IPS-20b (cell line): ENCODE measurements around the gene GLYR1.
"Not testable (repeated sequence)": the region's sequence is repeated elsewhere in the genome, so short reads cannot be mapped to it uniquely, and the experiment has no call there.

Experiments
- H3K27ac ChIP-seq: one replicate; pipeline ENCODE4 v1.5.1; 2013; ENCODE audit warnings: low read length
- H3K27me3 ChIP-seq: 2 replicates; pipeline ENCODE4 v1.6.1; 2013; ENCODE audit warnings: mild to moderate bottlenecking, low read length, inconsistent platforms; ENCODE audit not compliant: insufficient read depth
- H3K36me3 ChIP-seq: 2 replicates; pipeline ENCODE4 v1.6.1; 2013; ENCODE audit warnings: low read depth, mild to moderate bottlenecking, inconsistent platforms, low read length, moderate library complexity; ENCODE audit not compliant: insufficient read depth
- H3K4me1 ChIP-seq: 2 replicates; pipeline ENCODE4 v1.6.1; 2013; ENCODE audit warnings: mild to moderate bottlenecking, control low read depth, inconsistent platforms, low read length, moderate library complexity; ENCODE audit not compliant: insufficient read depth
- H3K4me3 ChIP-seq: 2 replicates; pipeline ENCODE4 v1.5.1; 2013; ENCODE audit warnings: mild to moderate bottlenecking, low read length, inconsistent platforms
- H3K9ac ChIP-seq: 2 replicates; pipeline ENCODE4 v1.6.1; 2013; ENCODE audit warnings: low read depth, mild to moderate bottlenecking, inconsistent platforms, low read length, moderate library complexity
- H3K9me3 ChIP-seq: 2 replicates; pipeline ENCODE4 v1.6.1; 2013; ENCODE audit warnings: mild to moderate bottlenecking, low read depth, low read length, inconsistent platforms; ENCODE audit not compliant: insufficient read depth

The GLYR1 gene

DNA sequence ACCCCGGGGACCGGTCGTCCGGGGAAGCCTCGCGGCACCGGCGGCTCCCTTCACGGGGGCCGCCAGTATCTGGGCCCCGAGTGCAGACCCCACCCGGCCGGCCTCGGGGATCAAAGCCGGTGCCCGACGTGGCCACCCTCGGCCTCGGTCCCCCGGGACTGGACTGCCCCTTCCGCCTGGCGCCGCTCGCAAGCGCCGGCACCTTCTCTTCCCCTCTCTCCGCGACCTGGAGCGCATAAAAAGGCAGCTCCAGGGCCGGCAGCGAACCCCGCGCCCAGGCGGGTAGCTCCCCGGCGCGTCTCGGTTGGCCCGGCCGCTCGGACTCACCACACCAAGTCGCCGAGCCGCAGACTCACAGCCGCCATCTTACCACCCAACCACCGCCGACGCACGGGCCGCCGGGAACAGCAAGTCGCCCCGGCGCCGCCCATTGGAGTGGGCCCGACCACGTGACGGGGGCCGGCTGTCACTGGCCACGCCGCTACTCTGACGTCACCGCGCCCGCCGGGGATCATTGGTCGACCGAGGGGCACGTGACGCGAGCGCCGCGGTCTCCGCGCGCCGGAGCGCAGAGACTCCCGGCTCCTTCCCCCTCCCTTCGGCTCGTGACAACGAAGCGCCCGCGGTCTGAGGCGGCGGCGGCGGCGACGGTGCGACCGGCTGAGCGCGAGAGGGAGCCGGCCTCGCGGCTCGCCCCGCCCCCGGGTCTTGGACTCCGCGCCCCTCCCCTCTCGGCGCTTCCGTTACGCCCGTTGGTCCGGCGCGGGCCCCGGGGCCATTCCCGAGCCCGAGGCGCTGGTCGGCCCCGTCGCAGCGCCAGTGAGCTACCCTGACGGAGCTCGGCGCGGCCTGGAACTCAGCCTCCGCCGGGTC lies at the start of gene GLYR1, which contains the start of gene UBN1:
Gene GLYR1, minus strand, starts transcription at position 388 of the 873 bp plus-strand sequence. Its CDS starts 23 bp downstream, at position 365.
Gene UBN1, plus strand, starts transcription at position 581 of the 873 bp plus-strand sequence. CDS start 5,437 bp downstream, outside the sequence.
- H3K27me3 ChIP-seq, result no peaks in the 10 kb centered on the region
- H3K27ac ChIP-seq, result no peak within 1 kb of the TSS
- H3K4me3 ChIP-seq, result peak within 1 kb of the TSS; percentile 84
- peak within 1 kb of the TSS; percentile 84 for H3K9ac ChIP-seq
- H3K4me1 ChIP-seq, result peaks cover 19% of the 10 kb centered on the region; the same call in 1 of the 2 replicates
- peaks cover 36% of the 10 kb centered on the region for H3K36me3 ChIP-seq
- no peaks in the 10 kb centered on the region for H3K9me3 ChIP-seq

DNA sequence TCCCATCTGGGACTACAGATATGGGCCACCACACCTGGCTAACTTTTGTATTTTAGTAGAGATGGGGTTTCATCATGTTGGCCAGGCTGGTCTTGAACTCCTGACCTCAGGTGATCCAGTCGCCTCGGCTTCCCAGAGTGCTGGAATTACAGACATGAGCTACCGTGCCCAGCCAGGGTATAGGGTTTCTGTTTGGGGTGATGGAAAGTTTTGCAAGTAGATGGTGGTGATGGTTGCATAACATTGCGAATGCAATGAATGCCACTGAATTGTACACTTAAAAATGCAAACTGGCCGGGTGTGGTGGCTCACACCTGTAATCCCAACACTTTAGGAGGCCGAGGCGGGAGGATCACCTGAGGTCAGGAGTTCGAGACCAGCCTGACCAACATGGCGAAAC lies 49.7 kb upstream of the GLYR1 start:
- H3K4me3 ChIP-seq, result not testable (repeated sequence)
- H3K36me3 ChIP-seq, result peaks cover 28% of the 10 kb centered on the region

GRCh38 chr16:4895366-4895765 lies 48.3 kb upstream of the GLYR1 start:
- Histone ChIP-seq H3K9me3 (no peaks in the 10 kb centered on the region), H3K4me1 (no peaks in the 10 kb centered on the region), H3K4me3 (no peak overlapping the region), H3K9ac (no peak overlapping the region), H3K27ac (no peak overlapping the region), H3K36me3 (peaks cover 42% of the 10 kb centered on the region), H3K27me3 (no peaks in the 10 kb centered on the region)

More for the DNA sequence above, 49.7 kb upstream of the GLYR1 start:
- not testable (repeated sequence) for H3K9ac ChIP-seq, H3K9me3 ChIP-seq, H3K27me3 ChIP-seq, H3K4me1 ChIP-seq, H3K27ac ChIP-seq

DNA sequence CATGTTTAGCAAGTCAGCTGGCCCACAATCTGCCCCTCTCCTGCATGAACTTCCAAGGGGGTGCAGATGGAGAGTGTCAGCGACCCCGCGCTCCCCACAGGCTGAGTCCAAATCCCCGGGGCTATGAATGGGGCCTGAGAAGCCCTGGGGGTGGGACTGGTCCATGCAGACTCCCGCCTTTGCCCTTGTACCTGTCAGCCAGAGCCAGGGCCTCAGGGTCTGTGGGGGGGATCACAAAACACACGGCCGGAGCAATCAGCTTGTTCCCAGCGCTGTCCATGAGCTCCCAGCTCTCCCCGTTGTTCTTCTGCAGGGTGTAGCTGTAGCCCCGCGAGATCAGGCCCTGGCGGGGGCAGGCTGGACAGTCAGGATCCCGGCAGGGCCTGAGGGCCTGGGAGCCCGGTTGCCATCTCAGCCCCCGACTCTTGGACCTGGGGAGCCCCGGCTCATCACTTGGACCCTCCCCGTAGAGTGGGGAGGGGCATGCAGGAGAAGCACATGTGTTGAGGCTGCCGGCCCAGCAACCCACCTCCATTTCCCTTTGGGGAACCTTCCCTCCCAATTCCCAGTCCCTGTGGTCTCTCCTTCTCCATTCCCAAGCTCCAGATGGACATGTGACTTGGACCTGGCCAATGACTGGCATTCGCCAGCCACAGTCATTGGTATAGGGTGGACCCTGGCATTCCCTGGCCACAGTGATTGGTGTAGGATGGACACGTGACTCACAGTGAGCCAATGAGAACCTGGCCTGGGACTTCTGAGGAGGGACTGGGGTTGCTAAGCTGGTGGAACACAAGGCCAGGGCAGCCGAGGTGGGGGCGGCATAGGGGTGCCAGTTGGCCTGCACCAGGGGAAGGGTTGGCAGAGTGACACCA lies 47.4 kb upstream of the GLYR1 start:
- Histone ChIP-seq H3K4me1 (no peaks in the 10 kb centered on the region), H3K4me3 (no peak overlapping the region), H3K9ac (no peak overlapping the region), H3K36me3 (peaks cover 50% of the 10 kb centered on the region), H3K27ac (no peak overlapping the region), H3K27me3 (no peaks in the 10 kb centered on the region), H3K9me3 (no peaks in the 10 kb centered on the region)

DNA sequence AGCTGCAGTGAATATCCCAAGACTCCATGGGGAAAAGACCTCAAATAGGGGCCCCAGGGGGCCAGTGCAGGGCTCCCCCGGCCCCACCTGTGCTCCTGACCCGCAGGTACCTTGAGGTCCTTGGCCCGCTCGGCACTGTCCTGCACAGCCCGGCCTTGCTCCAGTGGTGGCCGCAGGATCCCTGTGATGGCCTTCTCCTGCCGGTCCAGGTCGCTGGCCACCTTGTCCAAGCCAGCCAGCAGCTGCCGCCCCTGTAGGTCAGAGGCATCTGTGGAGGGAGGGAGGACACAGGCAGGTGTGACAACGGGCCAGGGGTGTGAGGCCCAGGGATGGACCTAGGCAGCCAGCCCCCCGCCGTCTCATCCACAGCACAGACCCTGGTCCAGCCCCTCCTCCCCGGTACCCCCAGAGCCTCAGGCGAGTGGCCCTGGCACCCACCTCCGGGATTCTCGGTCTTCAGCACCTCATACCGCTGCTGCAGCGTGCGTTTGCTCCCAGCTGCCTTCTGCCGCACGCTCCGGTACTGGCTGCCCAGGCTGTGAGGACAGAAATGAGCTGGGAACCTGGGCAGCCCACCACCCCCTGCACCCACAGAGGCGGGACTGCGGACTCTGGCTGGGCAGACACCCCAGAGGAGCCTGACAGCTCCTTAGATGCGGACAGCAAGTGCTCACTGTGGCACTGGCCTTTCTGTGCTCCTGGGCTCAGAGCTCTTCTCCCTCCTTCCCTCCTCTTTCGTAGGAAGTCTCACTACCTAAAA lies 46.2 kb upstream of the GLYR1 start:
- H3K36me3 ChIP-seq, result peaks cover 51% of the 10 kb centered on the region
- no peak overlapping the region for H3K4me3 ChIP-seq
- no peak overlapping the region for H3K27ac ChIP-seq
- no peaks in the 10 kb centered on the region for H3K4me1 ChIP-seq
- no peak overlapping the region for H3K9ac ChIP-seq
- H3K27me3 ChIP-seq, result no peaks in the 10 kb centered on the region
- H3K9me3 ChIP-seq, result no peaks in the 10 kb centered on the region

DNA sequence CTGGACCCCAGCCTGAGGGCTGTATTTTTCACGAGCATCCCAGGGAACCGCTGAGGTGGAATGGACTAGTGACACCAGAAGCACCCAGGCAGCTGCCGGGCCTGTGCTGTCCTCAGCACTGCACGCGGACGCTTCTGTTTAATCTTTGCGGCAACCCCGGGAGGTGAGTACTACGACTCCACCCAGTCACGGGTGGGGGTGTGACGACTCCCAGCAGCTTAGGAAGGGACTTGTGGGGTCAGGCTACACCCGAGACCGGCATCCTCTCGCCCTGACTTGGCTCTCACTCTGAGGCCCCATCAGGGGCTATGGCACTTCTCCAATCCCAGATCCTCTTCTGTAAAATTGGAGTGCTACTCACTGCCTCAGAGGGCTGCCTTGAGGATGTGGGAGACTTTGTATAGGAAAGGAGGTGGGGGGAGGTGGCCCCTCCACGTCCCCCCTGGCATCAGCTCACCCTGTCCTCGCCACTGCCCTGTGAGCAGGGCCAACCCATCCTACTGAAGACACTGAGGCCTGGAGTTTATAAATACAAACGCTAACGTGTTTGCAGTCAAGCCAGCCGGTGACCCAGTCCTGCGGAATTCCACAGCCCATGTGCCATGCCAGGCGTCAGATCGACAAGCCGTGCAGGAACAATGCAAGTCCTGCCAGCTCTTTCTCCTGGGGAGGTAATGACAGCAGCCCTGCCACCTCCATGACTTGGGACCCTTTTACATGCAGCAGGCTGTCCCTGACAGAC lies 45.4 kb upstream of the GLYR1 start:
- H3K4me1 ChIP-seq, result no peaks in the 10 kb centered on the region
- H3K4me3 ChIP-seq, result no peak overlapping the region
- H3K9me3 ChIP-seq, result no peaks in the 10 kb centered on the region
- no peak overlapping the region for H3K27ac ChIP-seq
- no peaks in the 10 kb centered on the region for H3K27me3 ChIP-seq
- peaks cover 57% of the 10 kb centered on the region for H3K36me3 ChIP-seq
- no peak overlapping the region for H3K9ac ChIP-seq

- H3K9me3 ChIP-seq, result no peaks in the 10 kb centered on the region
- peaks cover 64% of the 10 kb centered on the region for H3K36me3 ChIP-seq
- H3K9ac ChIP-seq, result no peak overlapping the region
- no peak overlapping the region for H3K4me3 ChIP-seq
- H3K4me1 ChIP-seq, result no peaks in the 10 kb centered on the region
- no peaks in the 10 kb centered on the region for H3K27me3 ChIP-seq
- no peak overlapping the region for H3K27ac ChIP-seq
Observed at GRCh38 chr16:4891886-4892216, 44.8 kb upstream of the GLYR1 start.

- H3K9ac ChIP-seq, result no peak overlapping the region
- H3K4me1 ChIP-seq, result no peaks in the 10 kb centered on the region
- peaks cover 68% of the 10 kb centered on the region for H3K36me3 ChIP-seq
- no peak overlapping the region for H3K4me3 ChIP-seq
- no peak overlapping the region for H3K27ac ChIP-seq
- no peaks in the 10 kb centered on the region; the same call in 1 of the 2 replicates for H3K9me3 ChIP-seq
- no peaks in the 10 kb centered on the region for H3K27me3 ChIP-seq
Observed at GRCh38 chr16:4891097-4891885, 44.2 kb upstream of the GLYR1 start.

GRCh38 chr16:4890686-4891085 lies 43.6 kb upstream of the GLYR1 start:
- H3K27me3 ChIP-seq, result no peaks in the 10 kb centered on the region
- no peaks in the 10 kb centered on the region for H3K4me1 ChIP-seq
- H3K4me3 ChIP-seq, result no peak overlapping the region
- no peak overlapping the region for H3K9ac ChIP-seq
- no peak overlapping the region for H3K27ac ChIP-seq
- no peaks in the 10 kb centered on the region; the same call in 1 of the 2 replicates for H3K9me3 ChIP-seq
- H3K36me3 ChIP-seq, result peaks cover 71% of the 10 kb centered on the region

DNA sequence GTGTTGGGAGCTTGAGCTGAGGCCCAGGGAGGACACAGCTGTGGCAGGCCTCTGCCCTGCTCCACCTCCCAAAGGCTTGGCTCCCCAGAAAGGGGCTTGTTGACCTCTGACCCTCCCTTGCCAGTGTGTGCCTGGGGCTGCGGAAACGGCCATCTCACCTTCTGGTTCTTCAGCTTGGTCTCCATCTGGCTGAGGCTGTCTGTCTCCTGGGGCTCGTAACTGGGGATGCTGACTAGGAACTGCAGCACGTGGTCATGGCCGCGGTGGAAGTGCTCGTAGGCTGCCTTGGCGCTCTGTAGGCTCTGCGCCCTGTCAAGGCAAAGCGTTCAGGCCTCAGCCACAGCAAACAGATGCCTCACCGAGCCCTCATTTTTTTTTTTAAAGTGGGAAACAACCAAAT lies 42.9 kb upstream of the GLYR1 start:
- H3K9ac ChIP-seq, result no peak overlapping the region
- H3K27me3 ChIP-seq, result no peaks in the 10 kb centered on the region
- no peak overlapping the region for H3K4me3 ChIP-seq
- peaks cover 72% of the 10 kb centered on the region for H3K36me3 ChIP-seq
- H3K9me3 ChIP-seq, result no peaks in the 10 kb centered on the region; the same call in 1 of the 2 replicates
- H3K27ac ChIP-seq, result no peak overlapping the region
- H3K4me1 ChIP-seq, result no peaks in the 10 kb centered on the region
